RCC 7860 (cell line): Measurements from ENCODE around the gene IBA57.
"Not testable (repeated sequence)": the region's sequence is repeated elsewhere in the genome, so short reads cannot be mapped to it uniquely, and the experiment has no call there.

ENCODE experiments used
- DNase-seq: peaks from one replicate; pipeline ENCODE4 v3.0.0-alpha.2; 2015; ENCODE audit warnings: low spot score
- FAIRE-seq: peaks from 2 replicates; lab custom pipeline; 2012; peaks lifted over from hg19 to GRCh38; lab: Jason Lieb, UNC

Gene IBA57

GRCh38 chr1:228170666-228171065, 5.1 kb downstream of the IBA57 start:
- FAIRE-seq, result no peak
- DNase-seq, result no peak

DNA sequence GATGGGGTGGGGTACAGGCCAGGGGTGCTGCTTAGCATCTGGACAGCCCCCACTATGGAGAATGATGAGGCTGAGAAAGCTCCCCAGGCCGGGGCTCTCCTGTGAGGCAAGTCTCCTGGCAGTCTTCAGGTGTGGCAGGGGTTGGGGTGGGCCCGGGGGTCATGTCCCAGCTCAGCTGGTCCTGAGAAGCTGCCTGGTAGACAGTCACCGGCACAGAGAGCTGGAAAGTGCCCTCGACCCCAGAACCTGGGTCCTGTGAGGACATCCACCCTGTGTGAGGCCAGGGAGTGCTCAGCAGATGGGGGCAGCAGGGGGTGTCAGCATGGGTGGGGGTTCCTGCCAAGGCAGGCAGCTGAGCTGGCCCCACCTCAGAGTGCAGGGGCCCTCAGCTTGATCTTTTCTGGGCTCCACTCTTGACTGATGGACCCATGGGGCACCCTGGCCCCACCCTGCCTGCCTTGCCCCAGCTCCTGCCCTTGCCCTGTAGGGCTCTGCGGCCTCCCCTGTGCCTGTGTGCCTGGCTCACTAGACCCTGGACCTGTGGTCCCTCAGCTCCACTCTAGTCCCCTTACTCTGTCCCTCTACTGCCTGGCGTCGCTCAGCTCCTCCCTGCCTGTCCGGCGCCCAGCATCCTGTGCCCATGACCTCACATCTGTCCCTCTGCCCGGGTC, 5.8 kb downstream of the IBA57 start:
- FAIRE-seq (no peak), DNase-seq (no peak)

DNA sequence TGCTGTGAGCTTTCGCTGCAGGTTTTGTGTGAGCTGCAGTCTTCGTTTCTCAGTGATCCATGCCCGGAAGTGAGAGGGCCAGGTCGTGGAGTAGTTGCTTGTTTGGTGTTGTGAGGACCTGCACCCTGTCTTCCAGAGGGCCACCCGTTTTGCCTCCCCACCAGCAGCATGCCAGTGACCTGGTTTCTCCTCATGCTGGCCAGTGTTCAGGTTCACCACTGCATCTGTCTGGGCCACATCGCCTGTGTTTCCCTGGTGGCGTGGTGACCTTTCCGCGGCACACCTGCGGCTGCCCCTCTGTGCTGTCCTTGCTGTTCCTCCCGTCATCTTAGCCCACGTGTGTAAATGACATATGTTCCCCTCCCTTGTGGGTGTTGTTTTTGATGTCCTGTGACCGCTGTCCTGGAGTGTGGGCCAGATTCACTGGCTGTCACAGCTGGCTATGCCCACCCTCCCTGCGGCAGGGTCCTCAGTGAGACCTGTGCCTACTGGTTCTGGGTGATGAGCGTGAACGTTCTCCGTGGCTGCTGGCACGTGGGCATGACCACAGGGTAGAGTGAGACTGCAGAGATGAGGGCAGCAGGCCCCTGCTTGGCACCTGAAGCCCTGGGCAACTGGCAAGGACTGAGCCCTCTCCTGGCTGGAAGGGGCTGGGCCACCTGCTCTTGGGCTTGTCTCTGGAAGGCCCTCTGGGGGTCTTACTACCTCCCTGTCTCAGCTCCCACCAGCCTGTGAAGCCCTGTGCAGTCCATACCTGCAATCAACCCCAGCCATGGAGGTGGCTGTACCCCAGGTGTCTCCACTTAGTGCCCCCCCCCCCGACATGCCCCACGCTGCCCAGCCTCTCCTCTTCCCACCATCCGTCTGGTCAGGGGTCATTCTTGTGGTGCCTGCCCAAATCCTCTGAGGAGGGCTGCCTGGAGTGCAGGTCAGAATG, 7.3 kb downstream of the IBA57 start:
- FAIRE-seq (no peak), DNase-seq (no peak)

- DNase-seq, result not testable (repeated sequence)
Observed at GRCh38 chr1:228173528-228174481, 8.2 kb downstream of the IBA57 start.

GRCh38 chr1:228174482-228175315, 9.1 kb downstream of the IBA57 start:
- no peak for FAIRE-seq
- no peak for DNase-seq

More at GRCh38 chr1:228173528-228174481, 8.2 kb downstream of the IBA57 start:
- not testable (repeated sequence) for FAIRE-seq

DNA sequence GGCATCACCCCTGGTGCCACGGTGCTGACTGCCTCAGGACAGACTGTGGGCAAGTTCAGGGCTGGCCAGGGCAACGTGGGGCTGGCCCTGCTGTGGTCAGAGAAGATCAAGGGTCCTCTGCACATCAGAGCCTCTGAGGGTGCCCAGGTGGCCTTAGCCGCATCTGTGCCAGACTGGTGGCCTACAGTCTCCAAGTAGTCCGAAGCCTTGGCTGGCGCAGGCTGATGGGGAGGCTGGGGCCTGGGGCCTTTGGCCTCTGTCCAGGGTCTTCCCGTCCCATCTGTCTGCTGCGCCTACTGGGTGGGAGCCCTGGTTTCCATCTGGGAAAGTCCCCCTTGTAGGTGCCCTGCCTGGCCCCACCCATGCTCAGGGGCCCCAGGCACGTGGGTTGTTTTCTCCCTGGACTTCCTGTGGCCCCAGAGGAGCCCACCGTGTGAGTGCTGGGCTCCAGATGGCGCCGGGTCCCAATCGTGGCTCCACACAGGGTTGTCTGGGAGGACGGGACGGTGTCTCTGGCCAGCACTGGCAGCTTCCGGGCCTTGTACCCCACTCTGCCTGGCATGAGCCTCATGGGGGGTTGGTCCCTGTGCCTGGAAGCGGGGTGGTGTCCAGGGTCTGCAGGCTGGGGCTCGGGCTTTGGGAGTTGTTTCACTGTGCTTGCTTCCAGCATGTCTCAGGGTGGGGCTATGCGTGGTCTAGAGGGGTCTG, 9.9 kb downstream of the IBA57 start:
- no peak for FAIRE-seq
- no peak for DNase-seq

DNA sequence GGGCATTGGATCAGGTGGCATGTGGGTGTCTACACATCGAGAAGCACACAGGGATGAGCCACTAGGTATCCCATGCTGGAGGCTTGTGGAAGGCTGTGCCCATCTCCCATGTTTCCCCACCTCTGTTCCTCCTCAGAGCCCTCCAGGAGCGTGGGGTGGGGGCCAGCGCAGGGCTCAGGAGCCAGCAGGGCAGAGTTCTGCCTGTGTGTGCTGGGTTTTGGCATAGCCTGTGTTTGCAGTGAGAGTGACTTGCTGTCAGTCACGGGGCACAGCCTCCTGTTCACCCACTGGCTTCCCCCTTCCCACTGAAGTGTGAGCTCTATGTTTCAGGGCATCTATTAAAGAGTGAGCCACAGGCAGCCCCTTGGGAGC, 10.4 kb downstream of the IBA57 start:
- DNase-seq, result no peak
- no peak for FAIRE-seq

DNA sequence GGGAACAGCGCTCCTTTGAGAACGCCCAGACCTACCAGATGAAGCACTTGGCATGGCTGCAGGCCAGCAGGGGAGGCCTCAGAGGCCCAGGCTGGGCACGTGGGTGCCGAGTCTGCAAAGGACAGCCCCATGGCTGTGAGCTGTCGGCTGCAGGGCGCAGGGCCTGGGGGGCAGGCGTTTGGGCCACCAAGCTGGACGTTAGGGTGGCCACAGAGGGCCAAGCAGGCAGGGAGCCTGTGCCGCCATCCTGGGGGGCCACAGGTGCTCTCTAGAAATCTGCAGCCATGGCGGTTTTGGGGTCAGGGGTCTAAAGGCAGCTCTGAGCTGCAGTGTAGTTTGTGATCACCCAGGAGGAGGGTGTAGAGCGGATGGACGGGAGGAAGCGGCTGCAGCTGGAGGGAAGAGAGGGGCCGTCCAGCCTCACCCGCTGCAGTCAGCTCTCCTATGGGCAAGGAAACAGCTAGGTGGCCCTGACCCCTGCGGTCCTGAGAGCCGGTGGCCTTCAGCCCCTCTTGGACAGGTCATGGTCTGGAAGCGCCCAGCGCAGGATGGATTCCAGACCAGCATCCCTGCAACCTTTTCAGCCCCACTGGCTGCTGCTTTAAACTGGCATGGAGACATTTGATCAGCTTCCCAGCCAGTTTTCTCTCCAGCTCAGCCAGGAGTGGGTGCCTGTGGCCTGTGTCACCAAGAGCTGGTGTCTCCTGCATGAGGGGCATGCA, 11.0 kb downstream of the IBA57 start:
- DNase-seq (no peak), FAIRE-seq (no peak)

- DNase-seq (no peak), FAIRE-seq (no peak)
Observed at GRCh38 chr1:228177183-228177475, 11.5 kb downstream of the IBA57 start.

GRCh38 chr1:228177721-228178710, 12.4 kb downstream of the IBA57 start:
- no peak for DNase-seq
- FAIRE-seq, result no peak

GRCh38 chr1:228178737-228179684, 13.4 kb downstream of the IBA57 start:
- FAIRE-seq, result no peak
- DNase-seq, result no peak

GRCh38 chr1:228180271-228180958, 14.8 kb downstream of the IBA57 start:
- DNase-seq, result no peak
- FAIRE-seq, result no peak

GRCh38 chr1:228180959-228181644, 15.5 kb downstream of the IBA57 start:
- no peak for FAIRE-seq
- no peak for DNase-seq

GRCh38 chr1:228181645-228182034, 16.0 kb downstream of the IBA57 start:
- DNase-seq (no peak), FAIRE-seq (no peak)

- FAIRE-seq (no peak), DNase-seq (no peak)
Observed at GRCh38 chr1:228182296-228183030, 16.9 kb downstream of the IBA57 start.
